NCI-H2107 treated with DMSO at 0.1 percent for 48 hours (cell line): Measurements from ENCODE around the gene IL3.

Source experiments
- DNase-seq: peaks from one replicate; lab custom pipeline; 2025; ENCODE audit not compliant: unreplicated experiment; lab: John Stamatoyannopoulos, UW

IL3 gene, protein sequence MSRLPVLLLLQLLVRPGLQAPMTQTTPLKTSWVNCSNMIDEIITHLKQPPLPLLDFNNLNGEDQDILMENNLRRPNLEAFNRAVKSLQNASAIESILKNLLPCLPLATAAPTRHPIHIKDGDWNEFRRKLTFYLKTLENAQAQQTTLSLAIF

GRCh38 chr5:132060501-132061161, at the start of gene IL3:
Gene IL3 (plus strand): TSS chr5:132060655. CDS start chr5:132060707, 52 bp downstream.
- no peak for DNase-seq

DNA sequence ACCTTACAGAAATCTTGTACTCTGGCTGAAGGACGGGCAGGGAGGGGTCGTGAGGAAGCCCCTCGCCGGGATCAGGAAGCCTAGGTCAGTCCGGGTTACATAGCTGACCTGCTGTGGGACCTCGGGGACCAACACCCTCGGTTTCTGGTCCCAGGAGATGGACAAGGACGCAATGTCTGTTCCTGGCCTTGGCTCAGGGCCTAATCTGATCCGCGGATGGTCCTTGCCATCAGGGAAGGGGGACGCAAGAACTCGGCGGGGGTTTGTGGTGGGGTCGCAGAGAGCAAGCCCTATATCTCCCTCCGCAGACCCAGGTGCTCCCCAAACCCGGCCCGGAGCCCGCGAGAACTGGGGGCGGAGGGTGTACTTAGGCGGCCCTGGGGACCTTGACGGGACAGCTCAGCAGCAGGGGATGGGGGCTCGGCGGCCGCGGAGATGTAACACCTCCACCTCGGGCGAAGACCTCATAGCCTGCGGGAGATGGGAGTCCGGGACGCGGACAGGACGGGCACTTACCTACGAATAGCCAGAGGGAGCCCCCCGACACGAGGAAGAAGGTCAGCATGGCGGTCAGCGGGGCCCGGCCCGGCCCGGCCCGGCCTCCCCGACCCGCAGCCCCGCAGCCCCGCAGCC, 49.4 kb upstream of the IL3 start:
- DNase-seq, result no peak

DNA sequence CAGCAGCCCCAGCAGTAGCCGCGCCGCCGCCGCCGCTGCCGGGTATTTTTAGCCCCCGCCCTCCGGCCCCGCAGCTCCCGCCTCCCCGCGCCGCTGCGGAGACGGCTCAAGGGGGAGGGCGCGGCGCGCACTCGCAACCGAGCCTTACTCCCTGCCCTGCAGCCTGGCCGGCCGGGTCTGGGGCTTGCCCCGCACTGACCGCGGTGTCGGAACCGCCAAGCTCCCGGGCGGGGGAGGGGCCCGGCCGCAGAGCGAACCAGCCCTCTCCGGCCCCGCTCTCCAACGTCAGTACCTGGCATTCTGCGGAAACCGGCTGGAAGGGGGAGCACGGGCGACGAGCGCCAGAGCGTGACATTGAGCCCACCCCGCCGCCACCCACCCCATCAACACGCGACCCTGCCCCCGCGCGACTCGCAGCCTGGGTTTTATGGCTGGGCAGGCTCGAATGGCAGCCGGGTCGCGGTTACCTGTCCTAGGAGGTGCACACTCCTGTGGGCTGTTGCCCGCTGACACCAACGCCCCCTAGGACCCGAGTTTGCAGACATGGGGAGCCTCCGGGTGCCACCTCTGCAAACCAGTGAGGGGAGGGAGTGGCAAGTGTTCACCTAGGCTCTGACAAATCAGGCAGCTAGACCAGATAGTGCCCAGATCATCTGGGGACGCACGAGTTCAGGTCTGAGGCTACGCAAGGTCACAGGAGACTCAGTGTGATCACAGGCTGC, 48.7 kb upstream of the IL3 start, which contains the start of gene ACSL6:
Gene ACSL6, minus strand, starts transcription at position 37 of the 722 bp plus-strand sequence. CDS start 105 bp downstream, outside the sequence.
- no peak for DNase-seq

DNA sequence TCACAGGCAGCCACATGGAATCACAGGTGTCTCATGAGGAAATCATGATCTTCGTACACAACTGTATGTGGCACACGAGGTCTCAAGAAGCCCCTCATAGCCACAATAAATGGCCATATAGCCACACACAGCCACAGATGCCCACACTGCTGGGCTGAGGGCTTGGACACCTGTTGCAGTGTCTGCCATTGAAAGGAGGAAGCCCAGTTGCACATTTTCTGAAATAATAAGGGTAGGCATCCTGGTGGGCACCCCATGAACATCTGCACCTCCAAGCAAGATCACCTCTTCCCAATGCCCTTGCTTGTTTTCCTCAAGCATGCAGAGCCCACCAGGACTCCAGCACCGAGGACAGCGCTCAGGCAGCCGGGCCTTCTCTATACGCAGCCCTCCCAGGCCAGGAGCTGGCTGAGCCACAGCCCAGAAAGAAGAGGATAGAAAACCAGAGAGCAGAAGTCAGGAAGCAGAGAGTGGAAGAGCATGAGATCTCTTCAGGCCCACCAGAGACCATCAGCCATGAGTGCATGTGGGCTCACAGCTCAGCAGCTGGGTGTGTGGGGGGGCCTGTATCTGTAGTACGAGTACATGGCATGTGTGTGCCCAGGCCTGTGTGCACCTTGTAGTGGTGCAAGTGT, 48.0 kb upstream of the IL3 start:
- DNase-seq, result no peak

- no peak for DNase-seq
Measured at GRCh38 chr5:132013006-132013689, 47.3 kb upstream of the IL3 start.

GRCh38 chr5:132013711-132014110, 46.7 kb upstream of the IL3 start:
- no peak for DNase-seq

GRCh38 chr5:132016721-132017250, 43.7 kb upstream of the IL3 start:
- DNase-seq, result no peak

GRCh38 chr5:132017316-132017715, 43.1 kb upstream of the IL3 start:
- no peak for DNase-seq

GRCh38 chr5:132017738-132018625, 42.5 kb upstream of the IL3 start:
- DNase-seq, result no peak

GRCh38 chr5:132019337-132019736, 41.1 kb upstream of the IL3 start:
- no peak for DNase-seq

- no peak for DNase-seq
Measured at GRCh38 chr5:132019857-132020555, 40.4 kb upstream of the IL3 start.

DNA sequence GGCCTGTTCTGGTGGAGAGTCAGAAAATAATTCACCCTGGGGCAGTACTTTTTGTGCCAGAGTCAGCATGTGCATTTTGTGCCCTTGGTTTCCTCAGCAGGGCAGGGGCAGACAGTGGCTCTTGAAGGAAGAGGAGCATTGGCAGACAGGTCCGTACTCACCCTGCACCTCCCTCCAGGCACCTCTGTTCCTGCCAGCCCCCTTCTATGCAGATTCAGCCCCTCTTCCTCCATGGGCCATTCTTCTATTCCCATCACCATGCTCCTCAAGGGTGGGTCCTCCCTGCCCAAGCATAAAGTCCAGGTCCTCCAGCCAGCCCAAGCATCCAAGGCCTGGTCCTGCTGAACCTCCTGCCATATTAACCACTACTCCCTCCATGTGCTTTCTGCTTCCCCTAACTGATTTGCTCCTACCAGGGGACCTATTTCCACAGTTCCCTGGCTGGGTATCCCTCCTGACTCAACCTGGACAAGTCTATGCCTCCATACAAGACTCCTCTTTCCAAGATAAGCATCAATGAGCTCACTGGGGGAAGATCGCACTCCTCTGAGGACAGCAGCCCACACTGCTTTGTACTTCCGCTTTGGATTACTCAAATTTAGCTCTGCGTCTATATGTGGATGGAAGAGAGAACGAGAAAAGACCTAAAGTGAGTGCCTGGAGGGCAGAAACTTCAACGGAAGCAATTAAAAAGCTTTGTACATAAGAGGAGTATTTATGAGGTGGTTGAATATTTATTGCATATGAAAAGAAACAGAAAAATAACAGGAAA, 39.7 kb upstream of the IL3 start:
- no peak for DNase-seq

DNA sequence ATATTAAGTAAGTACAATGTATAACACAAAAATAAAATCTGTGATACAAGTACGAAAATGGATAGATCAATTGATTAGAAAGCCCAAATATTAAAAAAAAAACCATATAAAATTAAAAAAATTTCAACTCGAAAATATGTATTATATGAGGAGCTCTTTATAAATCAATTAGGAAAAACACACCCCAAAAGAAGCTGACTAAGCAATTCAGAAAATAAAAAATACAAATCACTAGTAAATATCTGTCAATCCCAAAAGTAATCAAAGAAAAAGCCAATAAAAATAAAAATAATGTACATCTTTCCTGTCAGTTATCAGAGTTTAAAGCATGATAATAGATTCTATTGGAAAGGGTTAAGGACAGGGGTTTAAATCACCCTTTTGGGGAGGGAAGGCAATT, 38.8 kb upstream of the IL3 start:
- DNase-seq, result no peak

GRCh38 chr5:132022737-132023136, 37.7 kb upstream of the IL3 start:
- no peak for DNase-seq

DNA sequence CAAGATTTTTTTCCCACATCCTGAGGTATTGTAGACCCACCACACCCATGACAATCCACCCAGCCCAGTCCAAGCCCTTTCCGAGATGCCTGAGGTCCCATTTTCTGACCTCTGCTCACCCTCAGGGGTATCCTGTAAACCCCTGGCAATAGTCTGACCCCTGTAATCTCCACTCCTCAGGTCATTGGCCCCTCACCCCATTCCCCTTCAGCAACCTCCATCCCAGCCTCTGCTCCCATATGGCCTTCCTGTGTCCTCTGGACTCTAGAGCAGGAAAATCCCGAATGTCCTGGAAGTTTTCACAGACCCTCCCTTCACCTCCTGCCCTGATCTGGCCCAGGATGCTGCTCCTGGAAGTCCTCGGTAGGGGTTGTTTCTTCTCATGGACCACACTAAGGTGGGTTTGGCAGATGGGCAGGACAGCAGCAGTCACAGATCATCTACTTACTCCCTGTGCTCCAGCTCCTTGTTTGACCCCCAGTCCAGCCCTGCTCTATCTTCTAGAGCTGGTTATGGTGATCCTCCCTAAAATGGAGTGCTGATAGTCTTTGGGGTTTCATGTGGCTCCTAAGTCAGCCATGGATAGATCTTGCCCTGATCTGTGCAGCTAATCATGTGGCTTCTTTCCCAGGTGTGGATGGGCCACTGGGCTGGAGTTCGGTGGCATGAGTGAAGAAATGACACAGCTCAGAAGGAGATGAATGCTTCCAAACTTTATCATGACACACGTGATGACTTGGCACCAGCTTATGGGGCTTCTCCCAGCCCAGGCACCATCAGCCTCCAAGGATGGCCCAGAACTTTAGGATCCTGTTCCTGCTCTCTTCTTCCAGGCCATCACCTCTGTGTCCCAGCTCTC, 37.0 kb upstream of the IL3 start:
- DNase-seq, result no peak

GRCh38 chr5:132024117-132024435, 36.4 kb upstream of the IL3 start:
- no peak for DNase-seq

GRCh38 chr5:132024789-132025402, 35.6 kb upstream of the IL3 start:
- DNase-seq, result no peak
